NCI-H526 treated with DMSO at 0.1 percent for 48 hours (cell line): Measurements from ENCODE around the gene C4orf50.

Source experiments
- DNase-seq: peaks from one replicate; lab custom pipeline; 2025; lab: John Stamatoyannopoulos, UW

Gene C4orf50

DNA sequence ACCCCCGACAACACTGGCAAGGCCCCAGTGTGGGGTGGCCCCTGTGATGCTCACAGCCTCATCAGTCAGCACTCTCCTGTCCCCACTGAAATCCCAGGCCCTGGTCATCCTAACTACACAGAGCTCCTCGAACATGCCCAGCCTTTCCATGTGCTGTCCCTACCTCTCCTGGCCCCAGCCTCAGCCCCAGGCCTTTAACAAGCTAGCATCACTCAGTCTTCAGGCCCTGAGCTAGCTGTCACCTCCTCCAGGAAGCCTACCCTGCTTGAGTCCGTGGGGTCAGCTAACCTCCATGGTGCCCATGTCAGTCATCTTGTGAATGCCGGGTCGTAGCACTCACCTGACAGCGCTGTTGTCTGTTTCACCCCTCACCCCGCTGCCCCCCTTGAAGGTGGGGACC, 25.6 kb upstream of the C4orf50 start:
- DNase-seq, result no peak

DNA sequence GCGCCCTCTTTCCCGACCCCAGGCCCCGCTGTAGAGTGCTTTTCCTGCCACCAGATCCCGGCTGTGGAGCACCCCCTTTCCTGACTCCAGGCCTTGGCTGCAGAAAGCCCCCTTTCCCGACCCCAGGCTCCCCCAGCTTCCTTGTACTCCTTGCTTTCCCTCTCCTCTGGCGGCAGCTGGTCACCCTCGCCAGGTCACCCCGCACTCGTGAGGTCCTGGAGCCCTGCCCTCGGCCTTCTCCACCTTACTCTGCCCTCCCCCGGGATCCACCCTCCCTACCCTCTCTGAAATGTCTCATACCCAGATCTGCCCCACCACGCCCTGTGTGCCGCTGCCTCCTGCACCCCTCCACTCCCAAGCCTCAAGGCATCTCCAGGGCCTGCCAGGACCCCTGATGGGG, 25.0 kb upstream of the C4orf50 start:
- DNase-seq, result no peak

DNA sequence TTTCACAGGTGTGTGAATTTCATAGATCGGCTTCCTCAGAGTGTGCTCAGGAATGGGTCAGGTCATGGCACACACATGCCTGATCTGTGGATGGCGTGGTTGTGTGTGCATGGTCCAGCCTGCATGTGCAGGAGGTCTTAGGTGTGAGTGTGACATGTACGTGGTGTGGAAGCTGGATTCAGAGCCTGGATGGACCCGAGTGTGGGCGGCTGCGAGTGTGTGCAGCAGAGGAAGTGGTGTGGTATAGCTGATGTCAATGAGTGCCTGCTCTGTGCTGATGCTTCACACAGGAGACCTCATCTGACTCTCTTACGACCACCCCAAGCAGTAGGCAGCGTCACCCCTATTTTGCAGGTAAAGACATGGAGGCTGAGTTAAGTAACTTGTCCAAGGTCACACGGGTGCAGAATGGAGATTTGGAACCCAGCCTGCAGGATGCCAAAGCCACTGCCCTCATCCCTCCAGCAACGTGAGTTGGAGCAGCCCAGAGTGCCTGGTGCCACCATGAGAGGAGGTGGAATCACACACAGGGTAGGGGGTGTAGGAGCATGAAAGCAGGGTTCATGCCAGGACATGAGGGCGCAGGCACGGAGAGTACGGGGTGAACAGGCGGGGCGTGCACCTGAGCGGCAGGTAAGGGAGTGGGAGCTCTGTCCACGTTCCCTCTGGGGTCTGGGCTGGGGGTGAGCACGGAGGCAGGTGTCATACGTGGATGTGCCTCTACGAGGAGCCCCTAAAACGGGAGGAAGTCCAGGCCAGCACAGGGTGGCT, 24.2 kb upstream of the C4orf50 start:
- DNase-seq, result no peak

DNA sequence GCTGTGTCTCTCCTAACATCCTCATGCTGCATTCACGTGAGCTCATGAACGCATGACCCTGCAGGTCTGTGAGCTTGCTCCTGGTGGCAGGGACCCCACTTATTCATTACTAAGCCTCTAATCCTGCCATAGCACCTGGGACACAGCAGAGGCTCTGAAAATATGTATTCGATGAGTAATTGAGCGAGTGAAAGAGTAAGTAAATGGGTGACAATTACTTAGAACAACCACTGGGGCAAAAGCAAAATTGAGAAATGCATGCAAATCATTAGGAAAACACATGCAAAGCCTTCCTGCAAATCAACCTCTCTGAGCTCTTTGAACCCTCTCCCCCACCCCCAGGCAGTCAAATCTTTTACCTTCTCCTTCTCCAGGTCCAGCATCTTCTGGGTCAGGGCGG, 23.6 kb upstream of the C4orf50 start:
- DNase-seq, result peak; percentile 49

DNA sequence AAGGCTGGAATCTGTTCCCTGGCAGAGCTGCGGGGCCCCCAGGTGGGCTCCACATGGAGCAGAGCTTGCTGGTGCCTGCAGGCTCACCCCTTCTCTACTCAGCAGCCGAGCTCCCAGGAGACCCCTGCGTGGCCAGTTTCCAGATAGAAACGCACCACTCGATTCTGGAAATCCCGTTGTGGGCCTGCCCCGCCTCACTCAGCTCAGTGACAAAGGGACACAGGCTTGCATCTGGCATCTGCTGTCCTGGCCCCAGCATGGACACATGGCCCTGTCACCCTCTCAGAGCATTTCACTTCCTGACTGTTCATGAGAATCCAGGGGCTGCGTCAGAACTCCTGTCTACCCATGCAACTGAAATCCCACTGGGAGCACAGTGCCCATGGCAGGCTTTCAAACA, 20.5 kb upstream of the C4orf50 start:
- no peak for DNase-seq

DNA sequence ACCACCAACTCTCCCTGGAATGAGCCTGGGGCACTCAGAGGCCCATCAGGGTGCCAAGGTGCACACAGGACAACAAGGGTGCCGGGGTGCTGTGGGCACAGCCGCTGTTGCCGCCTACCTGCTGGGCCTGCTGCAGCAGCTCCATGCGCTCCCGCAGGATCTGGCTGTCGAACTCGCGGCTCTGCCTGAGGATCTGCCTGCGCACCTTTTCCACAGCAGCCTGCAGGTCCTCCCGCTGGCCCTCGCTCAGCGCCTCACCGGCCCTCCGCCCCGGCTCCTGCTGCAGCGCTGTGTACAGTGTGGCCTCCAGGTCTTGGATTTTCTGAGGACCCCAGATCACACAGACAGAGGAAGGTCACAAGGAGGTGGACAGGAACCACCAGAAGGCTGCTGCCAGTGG, 17.6 kb upstream of the C4orf50 start:
- no peak for DNase-seq

DNA sequence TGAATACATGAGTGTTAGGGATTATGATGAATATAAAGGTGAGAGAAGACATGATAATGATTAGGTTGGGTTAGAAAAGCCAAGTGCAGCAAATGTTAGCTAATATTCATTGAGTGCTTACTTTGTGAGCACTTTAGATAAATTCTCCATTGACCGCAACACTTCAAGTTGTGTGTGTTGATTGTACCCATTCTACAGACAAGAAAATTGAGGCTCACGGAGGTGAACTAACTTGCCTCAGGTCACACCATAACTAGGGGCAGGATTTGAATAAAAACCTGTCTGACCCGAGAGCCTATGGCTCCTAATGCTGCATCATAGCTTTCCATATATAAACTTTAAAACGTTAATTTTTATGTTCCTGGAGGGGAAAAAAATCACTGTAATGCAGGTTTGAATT, 15.2 kb upstream of the C4orf50 start:
- DNase-seq, result no peak

DNA sequence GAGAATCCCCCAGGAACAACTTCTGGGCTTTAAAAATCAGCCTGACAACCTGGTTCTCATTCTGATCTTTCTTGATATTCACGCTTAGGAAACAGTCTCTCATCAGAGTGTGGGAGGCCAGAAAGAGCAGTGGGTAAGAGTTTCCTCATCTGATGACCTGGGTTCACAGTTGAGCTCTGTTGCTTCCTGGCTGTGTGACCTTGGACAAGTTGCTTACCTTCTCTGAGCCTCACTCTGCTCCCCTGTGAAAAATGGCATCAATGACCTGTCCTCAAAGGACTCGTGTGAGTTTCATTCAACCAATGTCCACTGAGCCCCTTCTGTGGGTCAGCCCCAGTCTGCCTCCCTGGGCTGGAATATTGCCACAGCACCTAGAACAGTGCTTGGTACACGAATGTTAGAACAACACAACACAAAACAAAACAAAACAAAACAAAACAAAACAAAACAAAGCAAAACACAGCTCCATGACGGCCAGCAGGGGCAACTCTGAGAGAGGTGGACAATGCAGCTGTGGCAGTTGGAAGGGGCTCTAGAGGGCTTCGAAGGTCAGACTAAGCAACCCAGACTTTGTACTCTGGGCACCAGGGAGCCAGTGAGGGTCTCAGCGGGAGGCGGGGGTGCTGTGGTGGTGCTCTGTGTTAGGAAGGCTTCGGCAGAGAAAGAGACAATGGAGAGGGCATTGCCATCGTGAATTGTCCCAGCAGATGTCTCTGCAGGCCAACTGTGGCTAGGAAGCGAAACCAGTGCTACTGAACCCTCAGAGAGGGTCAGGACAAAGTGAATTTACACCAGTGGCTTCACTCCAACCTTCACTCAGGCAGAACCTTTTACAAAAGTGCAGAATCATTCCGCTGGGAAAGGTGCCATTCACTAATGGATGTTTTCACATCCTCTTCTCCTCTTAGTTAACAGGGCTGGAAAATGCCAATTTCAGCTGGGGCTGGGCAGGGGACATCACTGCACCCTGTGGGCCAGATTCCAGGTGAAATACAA, 14.3 kb upstream of the C4orf50 start:
- DNase-seq, result no peak

DNA sequence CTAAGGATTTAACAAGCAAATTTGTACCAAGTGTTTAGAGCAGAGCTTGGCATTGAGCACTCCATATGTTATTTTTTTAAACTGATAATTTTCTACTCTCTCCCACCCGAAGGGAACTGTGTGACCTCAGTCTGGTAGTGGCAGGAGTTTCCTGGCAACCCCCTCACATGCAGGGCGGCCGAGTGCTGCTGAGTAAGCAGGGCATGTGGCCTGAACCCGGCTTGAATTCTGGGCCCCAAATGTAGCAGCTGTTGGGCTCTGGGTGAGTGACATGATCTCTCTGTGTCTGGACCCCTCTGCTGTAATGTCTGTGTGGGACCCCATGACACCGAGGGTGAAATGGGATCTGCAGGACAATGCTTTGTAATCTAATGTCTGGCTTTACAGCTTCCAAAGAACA, 13.6 kb upstream of the C4orf50 start:
- no peak for DNase-seq

DNA sequence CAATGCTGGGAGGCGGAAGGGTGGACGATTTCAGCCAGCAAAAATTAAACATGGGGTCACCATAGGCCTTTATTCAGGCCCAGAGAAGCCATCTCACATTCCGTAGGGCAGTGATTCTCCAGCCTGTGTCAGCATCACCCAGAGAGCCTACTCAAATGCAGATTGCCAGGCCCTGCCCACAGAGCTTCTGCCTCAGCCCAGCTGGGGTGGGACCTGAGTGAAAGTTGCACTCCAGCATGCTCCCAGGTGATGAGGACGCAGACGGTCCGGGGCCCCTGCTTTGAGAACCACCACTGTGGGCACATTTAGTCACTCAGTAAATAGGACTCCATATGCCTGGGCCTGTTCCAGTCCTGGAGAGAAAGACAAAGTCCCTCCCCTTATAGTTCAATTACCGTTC, 12.4 kb upstream of the C4orf50 start:
- DNase-seq, result no peak

DNA sequence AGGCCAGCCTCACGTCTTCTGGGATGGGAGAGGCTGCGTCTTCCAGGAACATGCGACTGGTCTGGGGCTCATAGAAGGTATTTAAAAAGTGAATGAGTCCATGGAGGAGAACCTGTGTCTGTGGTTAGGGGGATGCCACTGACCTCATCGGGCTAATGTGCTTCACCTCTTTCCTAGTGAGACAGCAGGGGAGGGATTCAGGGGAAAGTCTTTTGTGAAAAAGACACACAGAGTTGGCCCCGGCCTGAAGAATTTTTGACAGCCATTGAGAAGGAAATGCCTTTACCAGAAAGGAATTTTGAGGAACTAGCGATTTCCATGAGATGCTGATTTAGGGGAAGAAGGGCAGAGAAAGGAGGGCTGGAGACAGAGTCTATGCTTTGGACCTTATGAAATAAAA, 11.0 kb upstream of the C4orf50 start:
- DNase-seq, result no peak

DNA sequence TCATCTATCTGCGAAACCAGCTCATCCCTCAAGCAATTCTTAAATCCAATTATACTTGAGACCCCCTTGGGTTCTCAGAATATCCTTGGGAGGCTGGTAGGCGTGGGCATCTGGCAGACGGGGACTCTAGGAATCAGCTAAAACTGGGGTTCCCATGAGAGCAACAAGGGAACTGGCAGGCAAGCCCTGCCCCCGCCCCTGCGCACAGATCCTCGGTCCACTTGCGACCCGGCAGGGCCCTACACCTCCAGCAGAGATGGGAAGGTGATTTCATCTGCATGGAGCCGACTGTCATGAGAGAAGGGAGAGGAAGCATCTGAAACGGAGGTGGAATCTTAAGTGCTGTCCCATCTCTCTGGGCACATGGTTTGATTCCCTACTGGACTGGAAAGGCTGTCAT, 9.9 kb upstream of the C4orf50 start:
- no peak for DNase-seq

DNA sequence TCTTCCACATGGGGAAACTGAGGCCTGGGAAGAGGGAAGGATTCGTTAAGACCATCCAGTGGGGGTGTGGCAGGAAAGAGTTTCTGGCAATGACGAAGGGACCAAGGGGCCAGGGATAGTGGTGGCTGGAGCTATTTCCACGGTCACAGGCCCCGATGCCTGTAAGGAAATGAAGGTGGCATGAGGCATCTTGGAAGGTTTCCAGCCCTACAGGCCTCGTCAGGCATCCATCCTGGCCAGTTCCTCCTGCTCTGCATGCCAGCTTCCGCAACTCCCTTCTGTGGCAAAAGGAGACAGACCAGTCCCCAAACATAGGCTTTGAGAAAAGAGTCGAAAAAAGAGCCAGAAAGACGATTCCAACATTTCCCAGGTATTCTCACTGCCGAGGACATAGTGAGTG, 9.2 kb upstream of the C4orf50 start:
- DNase-seq, result no peak

DNA sequence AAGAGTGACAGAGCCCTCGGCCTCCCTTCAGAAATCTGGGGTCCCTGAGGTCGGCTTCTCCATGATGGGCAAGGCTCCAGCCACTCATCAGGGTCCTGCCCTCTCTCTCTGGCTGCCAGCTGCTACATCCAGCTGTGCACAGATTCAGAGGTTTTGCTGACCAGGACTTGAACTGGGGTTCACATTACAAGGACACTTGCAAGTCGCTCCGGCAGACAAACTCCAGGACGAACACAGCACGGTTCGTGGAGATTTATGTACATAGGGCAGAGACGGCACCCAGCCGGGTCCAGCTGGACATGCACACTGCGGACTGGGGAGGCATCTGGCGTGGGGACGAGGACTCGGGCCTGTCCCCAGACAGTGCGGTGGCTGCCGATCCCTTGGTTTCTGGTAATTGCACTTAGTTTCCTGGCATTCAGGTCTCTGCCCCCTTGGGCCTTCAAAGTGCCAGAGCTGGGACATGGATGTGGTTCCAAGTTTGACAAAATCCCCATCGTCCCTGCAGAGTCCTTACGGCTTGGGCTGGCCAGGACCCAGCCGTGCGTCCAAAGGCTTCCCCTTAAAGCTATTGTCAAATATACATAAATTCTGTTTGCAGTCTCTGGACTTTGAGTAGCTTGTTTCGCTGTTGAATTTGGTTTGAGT, 6.2 kb upstream of the C4orf50 start:
- no peak for DNase-seq

DNA sequence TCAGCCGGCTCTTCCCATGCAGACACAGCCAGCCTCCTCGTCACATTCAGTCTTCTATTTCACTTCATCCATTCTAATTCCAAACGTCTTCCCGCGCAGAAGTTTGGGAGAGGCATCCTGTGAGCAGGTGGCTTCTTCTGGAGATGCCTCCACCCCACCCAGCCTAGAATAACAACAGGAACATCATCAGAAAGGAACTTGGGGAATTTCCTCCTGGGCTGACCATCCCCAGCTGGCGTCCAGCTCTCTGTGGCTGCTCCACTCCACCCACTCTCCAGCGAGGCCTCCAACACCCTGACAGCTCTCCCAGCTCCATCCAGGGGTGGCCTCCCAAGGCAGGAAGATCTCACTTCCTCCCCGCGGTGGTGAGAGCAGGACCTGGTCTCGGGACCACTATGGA, 5.5 kb upstream of the C4orf50 start:
- DNase-seq, result no peak

DNA sequence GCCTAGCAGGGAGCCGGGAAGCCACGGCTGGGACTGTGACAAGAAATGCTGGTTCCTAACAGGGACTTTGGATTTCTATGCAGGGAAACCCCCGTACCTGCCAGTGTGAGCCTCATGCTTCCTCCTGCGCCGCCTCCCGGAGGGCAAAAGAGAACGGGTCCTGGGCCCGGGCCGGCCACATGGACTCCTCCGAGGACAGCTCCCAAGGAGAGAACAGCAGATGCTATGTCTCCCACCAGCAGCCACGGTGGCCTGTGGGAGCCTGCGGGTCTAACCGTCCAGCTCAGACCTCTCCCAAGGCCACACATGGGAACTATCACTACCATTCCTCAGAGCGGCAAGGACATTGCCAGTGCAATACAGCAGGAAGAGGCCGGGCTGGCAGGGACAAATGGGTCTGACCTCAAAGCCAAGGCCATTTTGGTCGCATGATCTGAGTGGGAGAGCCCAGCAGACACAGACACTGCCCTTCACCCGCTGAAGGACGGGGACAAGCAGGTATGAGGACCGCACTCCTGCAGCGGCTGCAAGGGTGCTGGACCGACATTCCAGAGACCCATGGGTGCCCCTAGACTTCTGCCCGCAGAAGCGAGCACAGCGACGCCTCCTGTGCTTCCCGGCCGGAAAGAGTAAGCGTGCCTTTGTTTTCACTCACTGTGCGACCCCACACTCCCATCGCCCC, 4.5 kb upstream of the C4orf50 start:
- no peak for DNase-seq

DNA sequence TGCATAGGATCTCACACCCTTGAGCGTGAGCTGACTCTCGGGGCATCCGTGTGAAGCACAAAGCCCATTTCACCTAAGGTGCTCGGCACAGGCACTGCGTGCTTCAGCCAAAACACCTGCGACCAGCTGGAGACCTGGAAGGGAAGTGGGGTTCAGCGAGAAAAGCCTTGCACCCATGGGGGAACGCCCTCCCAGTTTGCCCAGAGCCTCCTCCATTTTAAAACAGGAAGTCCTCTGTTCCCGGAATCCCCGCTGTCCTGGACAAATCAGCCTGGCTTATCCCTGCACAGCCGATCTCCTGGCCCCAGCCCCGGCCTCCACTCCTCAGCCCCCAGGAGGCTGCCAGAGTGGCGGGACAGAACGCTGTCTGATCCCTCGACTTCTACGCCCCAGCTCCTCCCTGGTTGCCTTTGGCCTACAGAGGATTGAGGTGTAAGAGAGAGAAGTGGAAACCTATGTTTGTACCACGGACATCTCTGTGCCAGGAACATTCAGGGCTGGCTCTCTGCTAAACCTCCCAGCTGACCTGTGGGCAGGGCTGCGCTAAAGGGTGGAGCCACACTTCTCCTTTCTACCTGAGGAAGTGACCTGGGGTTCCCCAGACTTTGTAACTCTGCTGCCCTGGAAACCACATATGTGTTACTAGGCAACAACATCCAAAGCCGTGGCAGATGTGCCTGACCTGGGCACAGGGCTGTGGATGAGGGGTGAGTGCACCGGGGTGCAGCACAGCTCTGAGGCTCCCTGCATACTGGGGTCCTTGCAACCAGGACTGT, 3.8 kb upstream of the C4orf50 start:
- no peak for DNase-seq

DNA sequence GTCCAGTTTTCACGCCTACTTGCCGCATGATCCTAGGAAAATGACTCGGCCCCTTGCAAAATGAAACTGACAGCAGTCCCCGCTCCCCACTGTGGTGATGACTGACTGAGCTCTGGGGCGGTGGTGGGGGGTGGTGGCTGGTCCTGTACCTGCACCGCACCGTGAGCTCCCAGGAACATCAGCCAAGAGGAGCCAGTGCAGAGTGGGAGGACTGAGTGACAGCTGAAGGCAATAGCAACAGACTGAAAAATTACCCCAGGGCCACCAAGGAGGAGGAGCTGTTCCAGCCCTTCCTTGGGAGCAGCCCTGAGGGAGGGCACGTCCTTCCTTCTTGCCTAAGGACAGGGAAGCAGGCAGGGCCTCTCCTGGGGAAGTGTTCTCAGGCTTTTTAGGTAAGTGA, 2.4 kb upstream of the C4orf50 start:
- DNase-seq, result no peak

DNA sequence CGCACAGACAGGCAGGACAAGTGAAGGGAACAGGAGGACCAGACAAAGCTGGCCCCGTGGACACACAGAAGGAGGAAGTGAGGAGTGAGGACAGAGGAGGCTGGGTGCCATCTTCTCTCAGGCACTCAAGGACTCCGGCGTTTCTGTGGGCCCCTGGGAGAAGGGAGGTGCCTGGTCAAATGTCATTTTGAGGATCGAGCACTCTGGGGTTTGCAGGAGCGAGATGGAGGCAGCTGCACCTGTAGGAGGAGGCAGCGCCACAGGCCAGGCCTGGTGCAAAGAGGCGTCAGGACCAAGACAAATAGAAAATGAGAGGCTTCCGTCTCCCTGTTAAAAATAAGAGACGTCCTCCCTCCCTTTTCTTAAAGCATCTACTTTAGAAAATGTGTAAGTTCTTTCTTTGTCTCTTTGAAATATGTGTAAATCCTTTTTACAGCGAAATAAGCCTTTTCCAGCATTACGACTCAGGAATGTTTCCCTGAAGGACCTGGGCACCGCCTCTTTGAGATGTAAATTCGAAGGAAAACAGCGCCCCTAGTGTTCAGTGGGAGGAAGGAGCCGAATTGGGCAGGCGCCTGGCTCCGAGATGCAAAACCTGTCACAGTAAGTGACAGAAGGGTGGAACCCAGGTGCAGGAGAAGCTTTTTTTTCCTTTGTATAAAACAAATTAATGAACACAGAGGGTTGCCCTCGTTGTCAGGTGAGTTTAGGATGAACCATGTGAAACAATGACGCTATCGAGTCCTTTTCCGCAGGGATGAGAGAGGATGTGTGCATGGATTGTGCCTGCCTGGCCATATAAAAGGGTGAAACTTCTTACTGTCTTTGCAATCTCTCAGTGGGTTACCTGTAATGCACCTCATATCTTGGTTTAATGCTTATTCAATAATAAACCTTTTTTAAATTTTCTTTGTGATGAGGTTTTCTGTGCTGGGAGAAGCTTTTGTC, 1.4 kb upstream of the C4orf50 start:
- DNase-seq, result peak; percentile 43

DNA sequence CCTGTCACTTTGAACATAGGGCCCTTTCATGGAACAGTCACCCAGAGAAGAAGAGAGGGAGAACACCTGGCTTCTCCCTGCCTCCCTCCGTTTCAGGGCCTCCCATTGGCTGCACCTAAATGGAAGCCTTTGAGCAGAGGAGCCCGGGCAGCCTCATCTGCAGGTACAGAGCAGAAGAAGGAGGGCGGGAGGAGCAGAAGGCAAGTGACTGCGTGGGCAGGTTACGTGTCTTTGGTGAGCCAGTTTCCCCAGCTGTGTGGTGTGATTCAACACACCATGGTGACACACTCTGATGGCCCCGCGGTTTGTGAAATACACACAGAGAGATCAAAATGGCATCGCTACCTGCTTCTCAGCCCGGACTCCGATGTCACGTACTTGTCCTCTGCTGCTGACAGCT, 431 bp downstream of the C4orf50 start:
- no peak for DNase-seq
